KMS-11 (cell line): Measurements from ENCODE around the gene ACVR1.

Source experiments
- H2AFZ ChIP-seq: fragments of 200-600 bp; sonication (generic); 2 replicates; pipeline ENCODE4 v1.6.1; 2016; ENCODE audit warnings: antibody characterized with exemption, mixed run types, low read depth
- H3K27ac ChIP-seq: fragments of 200-600 bp; sonication (generic); 2 replicates; pipeline ENCODE4 v1.6.1; 2016; ENCODE audit warnings: mild to moderate bottlenecking, mixed run types
- H3K27me3 ChIP-seq: fragments of 200-600 bp; sonication (generic); 2 replicates; pipeline ENCODE4 v1.6.1; 2017; ENCODE audit warnings: mild to moderate bottlenecking, low read depth, mixed run types, moderate library complexity; ENCODE audit not compliant: insufficient read depth
- H3K36me3 ChIP-seq: fragments of 200-600 bp; sonication (generic); 2 replicates; pipeline ENCODE4 v1.6.1; 2017; ENCODE audit warnings: mild to moderate bottlenecking, mixed run types; ENCODE audit not compliant: insufficient read depth
- H3K4me1 ChIP-seq: fragments of 200-600 bp; sonication (generic); 2 replicates; pipeline ENCODE4 v1.6.1; 2016; ENCODE audit warnings: mild to moderate bottlenecking, low read depth, mixed run types; ENCODE audit not compliant: poor library complexity, severe bottlenecking
- H3K4me2 ChIP-seq: fragments of 200-600 bp; sonication (generic); 2 replicates; pipeline ENCODE4 v1.7.0; 2016; ENCODE audit warnings: mild to moderate bottlenecking, mixed run types
- H3K4me3 ChIP-seq: fragments of 200-600 bp; sonication (generic); IDR thresholded peaks from 2 replicates; pipeline ENCODE4 v1.6.1; 2017; ENCODE audit warnings: low read depth, low read length, mixed read lengths; ENCODE audit not compliant: insufficient read depth
- H3K79me2 ChIP-seq: fragments of 200-600 bp; sonication (generic); 2 replicates; pipeline ENCODE4 v1.6.1; 2016; ENCODE audit warnings: low read depth, mixed run types; ENCODE audit not compliant: insufficient read depth
- H3K9ac ChIP-seq: fragments of 200-600 bp; sonication (generic); 2 replicates; pipeline ENCODE4 v1.6.1; 2016; ENCODE audit warnings: mild to moderate bottlenecking, mixed run types
- H4K20me1 ChIP-seq: fragments of 200-600 bp; sonication (generic); 2 replicates; pipeline ENCODE4 v1.6.1; 2016; ENCODE audit warnings: mild to moderate bottlenecking, mixed run types; ENCODE audit not compliant: insufficient read depth
- TF ChIP-seq, protein P1 (sequence below): fragments of 200-600 bp; sonication (generic); conservative IDR thresholded peaks from 2 replicates; pipeline ENCODE4 v1.6.1; 2017; ENCODE audit warnings: low read depth, mild to moderate bottlenecking, antibody characterized with exemption, low read length, moderate library complexity, mixed read lengths

The ACVR1 gene

DNA sequence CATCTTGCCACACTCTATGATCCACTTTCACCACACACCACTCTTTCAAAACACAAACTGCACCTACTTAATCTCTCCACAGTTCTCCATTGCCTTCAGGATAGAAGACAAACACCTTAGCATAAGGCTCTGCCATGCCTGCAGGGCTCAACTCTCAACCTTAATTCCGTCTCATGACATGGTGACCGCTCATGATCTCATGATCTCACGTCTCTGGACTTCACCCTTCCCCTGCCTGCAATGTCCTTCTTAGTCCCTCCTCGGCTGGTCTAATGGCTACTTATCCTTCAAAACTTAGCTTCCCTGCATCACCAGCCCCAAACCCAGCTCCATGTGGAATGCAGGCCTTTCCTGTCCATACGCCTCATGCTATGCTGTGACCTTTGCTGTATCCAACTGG is 85.3 kb downstream of the ACVR1 start:
- Histone ChIP-seq H3K27me3 (no peaks in the 10 kb centered on the region), H3K79me2 (no peaks in the 10 kb centered on the region), H3K36me3 (no peaks in the 10 kb centered on the region), H3K4me3 (no peak overlapping the region), H3K9ac (no peak overlapping the region), H4K20me1 (no peaks in the 10 kb centered on the region), H2AFZ (no peak overlapping the region), H3K4me2 (no peak overlapping the region), H3K4me1 (no peaks in the 10 kb centered on the region), H3K27ac (no peak overlapping the region)
- TF ChIP-seq, protein P1, sequence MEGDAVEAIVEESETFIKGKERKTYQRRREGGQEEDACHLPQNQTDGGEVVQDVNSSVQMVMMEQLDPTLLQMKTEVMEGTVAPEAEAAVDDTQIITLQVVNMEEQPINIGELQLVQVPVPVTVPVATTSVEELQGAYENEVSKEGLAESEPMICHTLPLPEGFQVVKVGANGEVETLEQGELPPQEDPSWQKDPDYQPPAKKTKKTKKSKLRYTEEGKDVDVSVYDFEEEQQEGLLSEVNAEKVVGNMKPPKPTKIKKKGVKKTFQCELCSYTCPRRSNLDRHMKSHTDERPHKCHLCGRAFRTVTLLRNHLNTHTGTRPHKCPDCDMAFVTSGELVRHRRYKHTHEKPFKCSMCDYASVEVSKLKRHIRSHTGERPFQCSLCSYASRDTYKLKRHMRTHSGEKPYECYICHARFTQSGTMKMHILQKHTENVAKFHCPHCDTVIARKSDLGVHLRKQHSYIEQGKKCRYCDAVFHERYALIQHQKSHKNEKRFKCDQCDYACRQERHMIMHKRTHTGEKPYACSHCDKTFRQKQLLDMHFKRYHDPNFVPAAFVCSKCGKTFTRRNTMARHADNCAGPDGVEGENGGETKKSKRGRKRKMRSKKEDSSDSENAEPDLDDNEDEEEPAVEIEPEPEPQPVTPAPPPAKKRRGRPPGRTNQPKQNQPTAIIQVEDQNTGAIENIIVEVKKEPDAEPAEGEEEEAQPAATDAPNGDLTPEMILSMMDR: no peak

DNA sequence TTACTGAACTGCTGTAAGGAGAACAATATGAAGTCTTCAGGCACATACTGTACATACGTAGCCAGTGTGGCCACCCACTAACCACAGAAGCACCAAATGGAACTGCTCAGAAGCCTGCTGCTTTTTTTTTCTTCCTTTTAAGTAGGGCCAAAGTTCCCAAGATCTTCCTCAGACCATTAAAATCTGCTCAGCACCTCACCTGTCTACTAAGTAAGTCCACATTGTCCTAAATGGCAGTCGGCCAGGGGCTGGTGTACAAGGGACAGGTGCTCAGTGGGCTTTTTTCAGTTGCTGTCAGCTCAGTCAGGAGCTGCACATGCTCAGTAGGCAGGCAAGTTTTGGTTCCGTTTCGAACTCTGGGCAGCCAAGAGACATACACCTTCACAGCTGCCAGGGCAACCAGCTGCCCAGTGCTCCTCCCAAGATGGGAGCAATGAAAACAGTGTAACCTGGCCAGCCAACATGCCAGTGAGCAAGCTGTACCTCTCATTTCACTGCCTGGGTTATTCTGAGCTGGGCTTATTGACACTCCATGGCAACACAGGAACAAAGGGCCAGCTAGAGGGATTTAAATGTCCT is 86.1 kb downstream of the ACVR1 start:
- no peak overlapping the region for H3K4me3 ChIP-seq
- H4K20me1 ChIP-seq: no peaks in the 10 kb centered on the region
- no peaks in the 10 kb centered on the region for H3K27me3 ChIP-seq
- no peaks in the 10 kb centered on the region for H3K4me1 ChIP-seq
- no peaks in the 10 kb centered on the region for H3K36me3 ChIP-seq
- no peak overlapping the region for H3K9ac ChIP-seq
- no peak overlapping the region for H3K4me2 ChIP-seq
- TF ChIP-seq, protein P1: no peak
- H2AFZ ChIP-seq: no peak overlapping the region
- no peak overlapping the region for H3K27ac ChIP-seq
- no peaks in the 10 kb centered on the region for H3K79me2 ChIP-seq

DNA sequence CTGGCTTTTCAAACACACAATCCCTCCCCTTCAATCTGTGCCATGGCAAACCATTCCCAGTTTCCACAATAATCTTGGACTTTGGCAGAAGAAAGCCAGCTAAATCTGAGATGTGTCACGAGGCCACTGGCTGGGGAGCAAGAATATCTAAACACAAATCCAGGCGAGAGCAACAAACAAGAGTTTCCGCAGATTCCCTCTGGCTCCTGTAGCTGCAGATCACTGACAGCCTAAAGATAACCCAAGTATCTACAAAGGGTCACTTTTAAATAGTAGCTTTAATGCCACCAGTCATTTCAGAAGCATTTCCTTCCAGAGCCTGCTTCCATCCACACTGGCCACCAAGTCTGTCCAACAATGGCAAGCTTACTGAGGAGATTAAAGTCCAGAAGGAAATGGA is 86.9 kb downstream of the ACVR1 start:
- no peak overlapping the region for H3K4me3 ChIP-seq
- no peak overlapping the region for H3K27ac ChIP-seq
- H3K9ac ChIP-seq: no peak overlapping the region
- no peaks in the 10 kb centered on the region for H3K4me1 ChIP-seq
- TF ChIP-seq, protein P1: no peak
- no peaks in the 10 kb centered on the region for H3K79me2 ChIP-seq
- H3K27me3 ChIP-seq: no peaks in the 10 kb centered on the region
- H3K36me3 ChIP-seq: no peaks in the 10 kb centered on the region
- no peak overlapping the region for H3K4me2 ChIP-seq
- H2AFZ ChIP-seq: no peak overlapping the region
- H4K20me1 ChIP-seq: no peaks in the 10 kb centered on the region

DNA sequence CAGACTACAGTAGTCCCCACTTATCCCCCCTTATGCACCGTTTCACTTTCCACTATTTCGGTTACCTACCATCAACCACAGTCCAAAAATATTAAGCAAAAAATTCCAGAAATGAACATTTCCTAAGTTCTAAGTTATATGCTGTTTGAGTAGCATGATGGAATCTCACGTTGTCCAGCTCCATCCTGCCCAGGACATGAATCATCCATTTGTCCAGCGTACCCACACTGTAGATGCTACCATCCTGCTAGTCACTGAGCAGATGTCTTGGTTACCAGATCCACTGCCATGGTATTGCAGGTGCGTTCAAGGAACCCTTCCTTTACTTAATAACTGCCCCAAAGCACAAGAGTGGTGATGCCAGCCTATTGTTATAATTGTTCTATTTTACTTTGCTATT is 87.9 kb downstream of the ACVR1 start:
- Histone ChIP-seq H3K4me2 (no peak overlapping the region), H2AFZ (no peak overlapping the region), H4K20me1 (no peaks in the 10 kb centered on the region), H3K36me3 (no peaks in the 10 kb centered on the region), H3K79me2 (no peaks in the 10 kb centered on the region), H3K4me3 (no peak overlapping the region), H3K4me1 (no peaks in the 10 kb centered on the region), H3K27ac (no peak overlapping the region), H3K9ac (no peak overlapping the region), H3K27me3 (no peaks in the 10 kb centered on the region)
- TF ChIP-seq, protein P1: no peak
